Right lung (tissue), 5 donors: ENCODE measurements around the gene CDC45. TPM values are rescaled to one million over a fixed set of nuclear protein-coding genes. Genes with fewer than 3 reads are reported as not detected.
A peak's percentile ranks its signal among the peaks of the same experiment; 100 is the strongest.

ENCODE experiments used
- DNase-seq, 2 donors: peaks; one replicate each; pipeline ENCODE4 v3.0.0-alpha.2; 2013
- polyA plus RNA-seq, 5 donors: library from polyadenylated mRNA; unstranded; fragments of 120-200 nt; gene quantifications; one replicate each; pipeline versions ENCODE4 v1.2.1 to v1.2.3, GENCODE V29; 2013; ENCODE audit warnings: inconsistent platforms in 1 of 5, low replicate concordance in 1 of 5; ENCODE audit not compliant: insufficient read length in 5 of 5, insufficient read depth in 1 of 5

Gene CDC45
- polyA plus RNA-seq, 5 donors, result 10.0 to 24.7 (median 18.3) TPM

DNA sequence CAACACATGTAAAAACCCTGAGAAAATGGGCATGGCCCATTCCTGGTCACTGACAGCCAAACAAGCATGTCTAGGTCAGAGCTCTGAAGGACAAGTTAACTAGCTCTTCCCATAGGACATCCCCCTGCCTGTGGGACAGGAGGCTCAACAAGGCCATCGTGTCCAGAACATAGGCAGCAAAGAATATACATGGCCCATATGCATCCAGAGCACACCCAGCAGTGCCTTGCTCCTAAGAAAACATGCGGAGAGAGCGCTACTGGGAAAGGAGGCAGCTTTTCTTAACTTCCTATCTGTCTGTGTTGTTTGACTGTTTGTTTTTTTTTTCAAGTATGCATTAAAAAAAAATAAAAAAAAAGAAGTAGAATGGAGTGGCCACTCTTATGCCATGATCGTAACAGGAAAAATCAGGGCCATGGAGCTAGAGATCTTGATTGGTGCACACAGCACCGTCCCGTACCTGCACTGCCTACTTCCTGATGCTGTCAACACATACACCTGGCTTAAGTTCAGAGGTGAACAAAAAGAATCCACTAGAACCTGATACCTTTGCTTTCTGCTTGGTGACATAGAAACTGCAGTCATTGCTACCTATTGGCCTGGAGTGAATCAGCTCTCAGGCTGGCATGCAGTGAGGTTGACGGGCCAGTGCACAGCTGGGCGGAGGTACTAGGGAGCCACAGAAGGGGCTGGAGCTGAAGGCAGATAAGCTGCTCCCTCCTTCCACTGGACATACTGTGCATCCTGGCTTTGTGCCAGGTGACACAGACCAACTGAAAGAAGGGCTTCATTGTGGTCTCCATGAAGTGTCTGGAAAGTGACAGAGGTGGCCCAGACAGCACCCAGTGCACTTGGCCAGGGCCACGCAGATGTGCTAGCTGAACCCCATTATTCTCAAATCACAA lies 12.6 kb upstream of the CDC45 start:
- DNase-seq, result no peak

DNA sequence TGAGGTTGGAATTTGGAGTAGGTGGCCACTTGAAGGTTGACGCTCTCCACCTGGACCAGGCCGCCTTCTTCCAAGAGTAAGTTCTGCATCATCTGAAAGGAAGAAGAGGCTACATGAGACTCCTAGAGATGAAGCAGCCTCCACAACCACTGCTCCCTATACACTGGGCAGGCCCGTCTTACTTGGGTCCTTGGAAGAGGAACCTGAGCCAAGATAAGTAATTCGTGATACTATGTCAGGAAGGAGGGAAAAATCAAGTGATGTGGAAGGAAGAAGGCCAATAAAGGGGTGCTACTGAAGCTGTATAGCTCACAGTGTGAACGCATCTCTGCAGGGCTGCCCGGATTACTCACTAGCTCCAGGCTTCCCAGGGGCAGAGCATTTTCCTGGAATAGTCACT lies 11.8 kb upstream of the CDC45 start:
- no peak for DNase-seq

DNA sequence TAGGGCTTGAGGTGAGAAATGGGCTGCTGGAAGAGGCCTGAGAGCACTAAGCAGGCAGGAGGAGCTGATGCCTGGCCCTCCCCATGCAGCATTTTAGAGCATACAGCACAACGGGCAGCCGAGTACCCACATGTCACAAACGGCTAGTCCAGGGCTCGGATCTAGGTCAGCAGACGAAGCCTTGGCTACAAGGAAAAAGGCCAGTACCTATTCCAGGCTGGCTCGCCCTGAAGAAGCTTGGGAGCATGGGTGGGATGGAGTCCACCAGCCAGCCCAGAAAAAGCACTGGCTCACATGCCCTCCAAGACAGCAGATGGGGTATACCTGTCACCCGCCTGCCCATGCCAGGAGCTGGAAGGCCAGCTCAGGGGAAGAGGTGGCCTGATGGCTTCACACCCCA lies 10.3 kb upstream of the CDC45 start:
- no peak for DNase-seq

DNA sequence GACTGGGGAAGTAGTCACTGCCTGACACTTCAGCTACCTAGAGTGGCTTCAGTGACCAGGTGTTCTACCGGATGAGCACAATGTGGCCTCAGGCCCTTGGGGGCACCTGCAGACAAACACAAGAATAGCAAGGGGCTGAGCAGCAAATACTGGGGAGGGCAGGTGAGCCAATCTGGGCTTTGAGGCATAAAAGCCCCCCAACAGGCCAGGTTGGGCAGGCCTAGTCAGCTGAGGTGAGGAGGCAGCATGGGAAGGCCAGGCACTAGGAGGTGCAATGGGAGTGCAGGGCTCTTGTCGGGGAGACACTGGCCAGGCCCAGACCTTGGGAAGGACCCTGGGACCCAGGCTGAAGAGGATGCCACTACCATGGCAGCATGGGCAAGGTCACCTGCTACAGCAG lies 9.7 kb upstream of the CDC45 start:
- DNase-seq, result no peak

DNA sequence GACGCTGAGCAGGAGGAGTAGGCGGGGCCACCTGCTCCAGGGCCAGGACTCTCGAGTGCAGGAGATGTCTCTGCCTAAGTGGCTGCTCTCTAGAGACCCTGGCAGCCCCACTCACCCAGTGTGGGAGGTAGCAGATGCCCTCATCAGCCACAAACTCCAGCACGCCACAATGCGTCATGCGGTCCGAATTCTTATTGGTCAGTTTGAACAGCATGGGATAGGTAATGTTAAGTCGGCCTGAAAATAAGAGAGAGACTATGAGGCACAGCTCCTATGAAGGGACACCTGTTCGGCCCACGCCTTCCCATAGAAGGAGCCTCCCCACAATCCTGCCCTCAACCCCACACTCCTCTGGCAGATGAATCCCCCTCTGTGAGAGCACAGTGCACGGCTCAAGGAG lies 8.1 kb upstream of the CDC45 start:
- DNase-seq, result no peak

DNA sequence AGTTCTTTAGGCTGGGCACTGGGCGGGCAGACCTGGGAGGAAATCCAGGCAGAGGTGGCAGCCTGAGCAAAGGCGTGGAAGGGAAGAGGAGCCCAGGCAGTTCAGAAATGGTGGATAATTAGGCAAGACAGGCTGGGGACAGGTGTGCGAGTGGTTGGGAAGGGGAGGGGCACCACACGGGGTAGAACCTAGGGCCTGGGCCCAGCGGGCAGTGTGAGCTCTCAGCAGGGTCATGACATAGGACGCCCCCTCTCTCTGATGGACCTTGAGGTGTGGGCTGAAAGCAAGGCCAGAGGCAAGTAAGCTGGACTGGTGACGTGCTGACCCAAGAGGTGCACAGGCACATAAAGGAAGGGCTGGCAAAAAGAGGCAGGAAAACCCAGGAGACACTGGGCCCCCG lies 7.5 kb upstream of the CDC45 start:
- no peak for DNase-seq

DNA sequence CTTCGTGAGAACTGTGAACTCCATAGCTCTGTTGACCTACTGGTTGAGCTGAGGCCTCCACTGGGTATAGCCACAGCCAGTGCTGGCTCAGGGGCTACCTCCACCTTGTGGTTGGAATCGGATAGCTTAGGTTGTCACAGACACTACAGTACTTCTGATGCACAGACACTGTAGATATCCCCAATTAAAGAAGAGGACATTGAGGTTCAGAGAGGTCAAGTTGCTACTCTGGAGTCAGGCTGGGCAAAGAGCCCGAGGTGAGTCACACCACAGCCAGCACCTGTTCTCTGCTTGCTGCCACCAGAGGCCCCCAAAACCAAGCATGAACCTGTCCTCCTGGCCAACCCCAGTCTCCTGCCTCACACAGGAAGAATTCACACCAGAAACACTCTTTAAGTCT lies 6.1 kb upstream of the CDC45 start:
- no peak for DNase-seq

DNA sequence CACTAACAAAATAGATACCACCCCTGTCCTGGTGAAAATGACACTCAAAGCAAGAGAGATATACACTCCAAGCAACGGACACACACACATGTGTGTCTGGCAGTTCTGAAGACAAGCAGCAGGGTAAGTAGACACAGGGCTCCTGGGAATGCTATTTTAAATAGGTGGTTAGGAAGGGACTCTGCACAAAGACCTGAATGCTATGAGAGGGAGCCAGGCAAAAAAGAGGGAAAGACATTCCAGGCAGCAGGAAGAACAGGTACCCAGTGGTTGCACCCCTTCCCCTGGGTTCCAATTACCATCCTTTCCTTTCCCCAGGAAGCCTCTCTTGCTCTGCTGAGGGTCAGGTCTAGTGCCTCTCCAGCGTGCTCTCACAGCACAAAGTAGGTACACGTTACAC lies 3.7 kb upstream of the CDC45 start:
- no peak for DNase-seq

DNA sequence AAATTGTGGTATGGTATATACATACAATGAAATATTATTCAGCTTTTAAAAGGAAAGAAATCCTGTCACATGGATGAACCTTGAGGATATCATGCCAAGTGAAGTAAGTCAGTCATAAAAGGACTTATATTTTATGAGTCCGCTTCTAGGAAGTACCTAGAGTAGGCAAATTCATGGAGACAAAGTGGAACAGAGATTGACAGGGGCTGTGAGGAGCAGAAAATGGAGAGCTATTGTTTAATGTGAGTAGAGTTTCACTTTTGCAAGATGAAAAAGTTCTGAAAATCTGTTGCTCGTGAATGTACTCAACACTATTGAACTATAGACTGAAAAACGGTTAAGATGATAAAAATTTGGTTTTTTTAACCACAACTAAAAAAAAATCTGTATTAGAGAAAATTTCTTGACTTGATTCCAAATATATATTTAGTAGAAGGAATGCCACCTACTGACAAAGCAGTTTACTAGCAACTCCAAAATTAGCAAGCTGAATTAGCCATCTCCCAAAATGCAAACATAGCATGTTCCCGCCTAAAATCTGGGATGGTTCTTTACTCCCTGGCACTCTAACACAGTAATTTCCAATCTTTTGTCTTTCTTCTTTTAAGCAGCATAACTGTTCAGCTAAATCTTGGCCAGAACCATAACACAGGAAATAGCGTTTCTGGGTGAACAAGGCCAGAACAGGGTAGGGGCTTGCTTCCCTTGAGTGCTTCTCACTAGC lies 2.2 kb upstream of the CDC45 start:
- peak; percentile 19 to 46 for DNase-seq

DNA sequence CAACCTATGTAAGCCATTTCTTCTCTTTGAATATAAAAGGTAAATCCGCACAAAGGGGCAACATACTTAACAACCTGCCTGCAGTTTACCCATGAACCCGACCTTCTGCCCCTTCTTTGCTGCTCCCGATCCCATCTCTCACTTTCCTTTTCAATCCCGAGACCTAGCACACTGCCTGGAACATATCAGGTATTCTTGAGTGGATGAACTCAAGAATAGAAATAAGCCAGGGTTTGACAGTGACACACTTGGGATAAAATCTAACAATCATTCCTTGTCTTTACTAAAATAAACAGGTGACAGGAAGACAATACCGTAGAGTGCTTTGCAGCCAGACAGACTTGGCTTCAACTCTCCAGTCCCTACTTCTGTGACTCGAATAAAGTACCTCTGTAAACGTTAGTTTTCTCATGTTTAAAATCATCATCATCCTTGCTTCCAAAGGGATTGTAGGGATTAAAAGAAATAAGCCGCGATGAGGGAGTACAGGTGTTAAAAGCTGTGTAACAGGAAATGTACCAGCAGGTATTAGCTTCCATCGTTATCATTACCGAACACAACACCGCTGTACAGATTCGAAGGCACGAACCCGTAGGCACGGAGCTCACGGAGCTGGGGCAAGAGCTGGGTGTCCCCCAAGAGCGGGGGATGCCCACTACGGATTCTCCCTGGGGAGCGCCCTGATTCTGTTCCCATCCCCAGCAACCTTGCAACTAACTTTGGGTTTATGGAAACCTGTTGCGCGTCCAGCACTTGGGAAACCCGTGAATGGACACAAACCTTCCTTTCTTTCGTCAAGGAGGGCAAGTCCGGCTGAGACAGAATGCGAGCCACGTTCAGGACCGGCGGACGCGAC lies 1.4 kb upstream of the CDC45 start:
- no peak for DNase-seq

DNA sequence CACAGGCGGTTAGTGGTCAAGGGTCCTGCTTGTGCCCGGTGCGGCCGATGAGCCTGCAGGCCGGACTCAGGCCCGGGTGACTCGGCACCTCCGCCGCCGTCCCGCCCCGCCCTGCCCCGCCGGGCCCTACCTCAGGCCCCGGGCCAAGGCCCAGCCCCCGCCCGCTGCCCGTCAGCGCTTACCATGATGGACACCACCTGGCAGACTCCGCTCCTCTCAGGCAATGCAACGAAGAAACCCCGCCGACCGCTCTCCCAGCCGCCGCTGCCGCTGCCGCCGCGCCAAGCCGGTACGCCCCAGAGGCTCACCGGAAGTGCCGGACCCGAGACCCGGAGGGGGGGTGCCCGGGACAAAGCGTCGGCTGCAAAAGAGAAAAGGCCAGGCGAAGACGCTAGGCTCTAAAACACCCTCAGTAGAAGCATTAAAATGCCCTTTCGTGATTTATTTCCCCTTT lies 792 bp upstream of the CDC45 start, which contains the start of gene UFD1:
Gene UFD1 (minus strand): TSS at position 293 of the 454 bp plus-strand sequence. CDS start 108 bp downstream, at position 185.
- no peak for DNase-seq

DNA sequence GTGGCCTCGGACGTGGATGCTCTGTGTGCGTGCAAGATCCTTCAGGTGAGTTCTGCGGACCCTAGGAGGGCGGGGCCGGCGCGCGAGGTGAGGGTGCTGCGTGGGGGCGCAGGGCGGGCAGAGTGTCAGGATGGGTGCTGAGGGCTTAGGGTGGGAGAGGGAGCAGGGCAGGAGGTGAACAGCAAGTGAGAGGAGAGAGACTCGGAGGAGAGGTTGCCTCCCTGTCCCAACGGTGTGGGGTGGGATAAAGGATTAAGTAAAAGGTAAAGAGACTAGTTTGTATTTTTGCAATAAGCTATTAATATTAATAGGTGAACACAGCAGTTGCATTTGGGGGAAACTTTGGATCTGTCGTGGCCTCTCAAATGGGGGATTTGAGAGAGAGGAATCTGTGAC lies 451 bp downstream of the CDC45 start:
- DNase-seq, result no peak

DNA sequence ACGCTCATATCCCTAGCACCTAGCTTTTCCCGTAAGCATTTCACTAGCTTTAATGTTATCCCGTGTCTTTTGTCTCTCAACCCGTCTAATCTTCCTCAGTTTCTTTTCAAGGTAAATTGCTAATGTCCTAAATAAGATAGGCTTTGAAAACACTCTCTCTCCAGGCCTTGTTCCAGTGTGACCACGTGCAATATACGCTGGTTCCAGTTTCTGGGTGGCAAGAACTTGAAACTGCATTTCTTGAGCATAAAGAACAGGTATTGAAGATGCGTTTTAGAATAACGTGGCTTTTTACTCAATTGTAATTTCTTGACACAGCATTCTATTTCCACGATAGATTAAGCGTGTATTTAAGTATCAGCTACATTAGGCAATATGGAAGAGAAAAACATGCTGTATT lies 1.1 kb downstream of the CDC45 start:
- DNase-seq, result no peak

DNA sequence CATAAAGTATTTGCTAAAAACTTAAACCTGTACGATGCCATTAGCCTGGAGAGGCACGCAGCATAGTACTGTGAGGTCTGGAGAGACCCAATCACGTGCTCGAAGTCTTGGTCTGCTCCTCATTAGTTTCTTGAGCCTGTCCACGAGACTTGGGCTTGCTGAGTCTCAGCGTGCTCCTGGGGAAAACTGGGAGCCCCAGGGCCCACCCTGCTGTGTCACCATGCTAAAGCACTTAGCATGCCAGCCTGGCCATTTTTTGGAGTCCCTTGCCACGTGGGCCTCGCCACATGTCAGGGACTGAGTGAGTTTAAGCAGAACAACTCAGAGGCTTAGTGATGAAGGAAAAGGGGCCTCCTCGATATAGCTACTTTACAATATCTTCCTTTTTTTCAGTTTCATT lies 2.6 kb downstream of the CDC45 start:
- no peak for DNase-seq

DNA sequence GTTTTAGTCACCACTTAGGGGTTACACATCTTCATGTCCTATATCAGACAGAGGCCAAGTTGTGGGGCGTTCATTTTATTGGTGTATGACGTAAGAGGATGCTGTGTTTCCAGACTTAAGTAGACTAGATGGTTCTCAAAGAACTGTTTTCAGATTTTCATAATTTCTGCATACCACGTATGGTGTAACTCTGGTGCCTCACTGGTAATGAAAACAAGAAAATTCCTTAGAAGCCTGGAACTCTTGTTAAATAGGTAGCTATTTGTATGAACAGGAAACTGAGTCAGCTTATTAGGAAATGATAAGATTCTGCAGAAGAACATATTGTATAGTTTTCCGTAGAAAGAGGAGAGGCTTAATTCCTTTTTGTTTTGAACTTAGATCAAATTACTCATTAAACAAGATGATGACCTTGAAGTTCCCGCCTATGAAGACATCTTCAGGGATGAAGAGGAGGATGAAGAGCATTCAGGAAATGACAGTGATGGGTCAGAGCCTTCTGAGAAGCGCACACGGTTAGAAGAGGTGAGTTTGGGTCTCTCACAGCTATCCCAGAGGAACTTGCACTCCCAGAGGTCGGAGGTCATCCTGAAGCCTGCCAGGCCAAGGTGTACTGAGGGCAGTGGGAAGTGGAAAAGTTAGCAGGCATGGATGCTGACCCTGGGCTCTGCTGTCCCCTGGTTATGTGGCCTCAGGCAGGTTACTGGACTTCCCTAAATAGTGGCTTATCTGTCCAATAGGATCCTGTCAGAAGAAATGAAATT lies 3.9 kb downstream of the CDC45 start:
- DNase-seq, result no peak

DNA sequence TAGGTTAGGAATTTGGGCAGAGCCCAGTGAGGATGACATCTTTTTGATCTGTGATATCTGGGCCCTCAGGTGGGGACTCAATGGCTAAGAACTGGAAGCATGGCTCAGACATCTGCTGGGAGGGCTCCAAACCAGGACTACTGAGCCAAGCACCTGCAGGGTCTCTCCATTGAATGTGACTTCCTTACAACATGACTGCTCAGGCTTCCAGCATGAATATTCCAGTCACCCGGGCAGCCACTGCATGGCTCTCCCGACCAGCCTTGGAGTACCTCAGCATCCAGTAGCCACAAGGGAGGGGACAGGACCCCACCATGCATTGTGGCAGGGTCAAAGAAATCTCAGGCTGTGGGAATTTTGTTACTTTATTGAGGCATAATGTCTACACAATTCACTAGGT lies 8.6 kb downstream of the CDC45 start:
- DNase-seq, result no peak

DNA sequence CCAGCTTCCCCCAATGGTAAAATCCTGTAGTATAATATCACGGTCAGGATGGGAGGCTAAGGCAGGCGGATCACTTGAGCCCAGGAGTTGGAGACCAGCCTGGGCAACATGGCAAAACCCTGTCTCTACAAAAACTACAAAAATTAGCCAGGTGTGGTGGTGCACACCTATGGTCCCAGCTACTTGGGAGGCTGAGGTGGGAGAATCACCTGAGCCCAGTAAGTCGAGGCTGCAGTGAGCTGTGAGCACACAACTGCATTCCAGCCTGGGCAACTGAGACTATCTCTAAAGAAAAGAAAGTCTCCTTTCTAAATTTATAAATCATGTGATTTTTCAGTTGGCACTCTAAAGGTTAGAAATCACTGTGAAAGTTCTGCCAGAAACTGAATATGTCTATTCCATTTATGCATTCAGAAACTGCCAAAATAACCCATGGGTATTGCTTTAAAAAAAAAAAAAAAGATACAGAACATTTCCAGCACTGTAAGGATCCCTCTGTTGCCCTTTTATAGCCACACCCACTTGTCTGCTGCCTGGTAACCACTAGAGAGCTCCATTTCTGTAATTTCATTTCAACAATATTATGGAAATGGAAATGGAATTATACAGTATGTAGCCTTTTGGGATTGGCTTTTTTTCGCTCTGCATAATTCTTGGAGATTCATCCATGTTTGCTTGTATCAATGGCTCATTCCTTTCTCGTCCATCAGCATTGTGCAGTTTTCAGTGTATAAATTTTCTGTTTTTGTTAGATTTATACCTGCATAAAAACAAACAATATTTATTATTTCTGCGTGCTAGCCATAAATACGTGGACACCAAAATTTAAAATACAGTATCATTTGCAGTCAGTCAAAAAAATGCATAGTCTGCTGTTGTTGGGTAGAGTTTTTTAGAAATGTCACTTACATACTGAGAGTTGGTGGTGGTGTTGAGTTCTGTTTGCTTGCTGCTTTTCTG lies 9.4 kb downstream of the CDC45 start:
- DNase-seq, result no peak

DNA sequence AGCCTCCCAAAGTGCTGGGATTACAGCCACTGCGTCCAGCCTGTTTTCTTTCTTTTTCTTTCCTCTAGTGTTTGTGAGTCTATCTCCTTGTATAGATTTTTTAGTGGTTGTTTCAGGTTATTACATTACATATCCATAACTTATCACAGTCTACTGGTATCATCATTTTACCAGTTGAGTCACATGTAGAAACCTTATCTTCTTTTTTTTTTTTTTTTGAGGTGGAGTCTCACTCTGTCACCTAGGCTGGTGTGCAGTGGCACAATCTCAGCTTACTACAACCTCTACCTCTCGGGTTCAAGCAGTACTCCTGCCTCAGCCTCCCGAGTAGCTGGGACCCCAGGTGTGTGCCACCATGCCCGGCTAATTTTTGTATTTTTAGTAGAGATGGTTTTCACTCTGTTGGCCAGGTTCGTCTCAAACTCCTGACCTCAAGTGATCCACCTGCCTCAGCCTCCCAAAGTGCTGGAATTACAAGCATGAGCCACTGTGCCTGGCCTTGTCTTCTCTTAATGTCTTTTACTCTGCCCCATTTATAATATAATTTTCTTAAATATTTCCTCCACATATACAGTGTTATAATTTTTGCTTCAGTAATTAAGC lies 11.0 kb downstream of the CDC45 start:
- DNase-seq, result no peak

DNA sequence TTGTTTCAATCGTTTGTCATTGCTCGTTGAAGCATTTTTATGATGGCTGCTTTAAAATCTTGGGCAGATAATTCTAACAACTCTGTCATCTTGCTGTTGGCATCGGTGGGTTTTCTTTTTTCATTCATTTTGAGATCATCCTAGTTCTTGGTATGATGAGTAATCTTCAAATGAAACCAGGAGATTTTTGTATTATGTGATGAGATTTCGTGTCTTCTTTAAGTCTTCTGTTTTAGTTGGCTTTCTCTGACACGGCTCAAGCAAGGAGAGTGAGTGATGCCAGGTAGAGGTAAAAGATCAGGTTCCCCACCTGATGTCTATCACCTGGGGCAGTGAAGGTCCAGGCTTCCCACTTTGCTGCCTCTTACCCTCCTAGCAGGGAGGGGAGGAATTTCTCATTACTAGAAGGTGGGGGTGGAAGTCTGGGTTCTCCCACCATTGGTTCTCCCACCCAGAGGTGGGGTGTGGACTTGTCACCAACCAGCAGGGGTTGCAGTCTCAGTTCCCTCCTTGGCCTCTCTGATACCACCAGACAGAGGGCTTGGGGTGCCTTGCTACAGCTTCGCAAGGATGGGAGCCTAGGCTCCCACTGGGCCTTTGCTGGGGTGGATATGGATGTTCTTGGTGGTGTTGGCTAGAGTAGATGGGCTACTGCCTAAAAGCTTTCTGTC lies 12.9 kb downstream of the CDC45 start:
- no peak for DNase-seq
